Lower leg skin (tissue), 4 donors: ENCODE data around the gene PRPF19. TPM values are rescaled to one million over a fixed set of nuclear protein-coding genes. Genes with fewer than 3 reads are reported as not detected.

ENCODE experiments used
- DNase-seq, 2 donors: peaks; one replicate each; pipeline ENCODE4 v3.0.0-alpha.2; 2019; ENCODE audit warnings: low spot score in 2 of 2
- H3K4me3 ChIP-seq: fragments of 200-600 bp; sonication (generic); 2 replicates; pipeline ENCODE4 v1.5.1; 2017; ENCODE audit warnings: mild to moderate bottlenecking, low read depth; ENCODE audit not compliant: poor library complexity, severe bottlenecking
- POLR2A ChIP-seq, 2 donors: fragments of 450-650 bp; IDR thresholded peaks; one replicate each; pipeline ENCODE4 v1.6.1; 2016 to 2017; ENCODE audit warnings: antibody characterized with exemption in 2 of 2, mild to moderate bottlenecking in 1 of 2, moderate library complexity in 1 of 2
- WGBS, 2 donors: methylation state at CpG; one replicate each; pipeline ENCODE4 v1.1.5; 2018; 5-methylcytosine and 5-hydroxymethylcytosine counted together
- intact Hi-C: fragments of 100-400 bp; cut with DNase I; formaldehyde crosslinking; loops from one replicate; pipeline ENCODE4 v1.15.0; 2023; ENCODE audit warnings: low total_unique reads
- total RNA-seq, 4 donors: library from RNA; depleted of rRNA; stranded (reverse); fragments of >200 nt; gene quantifications; one replicate each; pipeline ENCODE4 v1.1.0, GENCODE V29; 2016
- TF ChIP-seq, protein P1 (sequence below), 3 donors: fragments of 450-650 bp; IDR thresholded peaks; one replicate each; pipeline ENCODE4 v1.5.1; 2016; ENCODE audit warnings: antibody characterized with exemption in 3 of 3, mild to moderate bottlenecking in 3 of 3, moderate library complexity in 2 of 3

The PRPF19 gene
- total RNA-seq, 4 donors from 2014 or later = 75.3 to 119 (median 108) TPM

DNA sequence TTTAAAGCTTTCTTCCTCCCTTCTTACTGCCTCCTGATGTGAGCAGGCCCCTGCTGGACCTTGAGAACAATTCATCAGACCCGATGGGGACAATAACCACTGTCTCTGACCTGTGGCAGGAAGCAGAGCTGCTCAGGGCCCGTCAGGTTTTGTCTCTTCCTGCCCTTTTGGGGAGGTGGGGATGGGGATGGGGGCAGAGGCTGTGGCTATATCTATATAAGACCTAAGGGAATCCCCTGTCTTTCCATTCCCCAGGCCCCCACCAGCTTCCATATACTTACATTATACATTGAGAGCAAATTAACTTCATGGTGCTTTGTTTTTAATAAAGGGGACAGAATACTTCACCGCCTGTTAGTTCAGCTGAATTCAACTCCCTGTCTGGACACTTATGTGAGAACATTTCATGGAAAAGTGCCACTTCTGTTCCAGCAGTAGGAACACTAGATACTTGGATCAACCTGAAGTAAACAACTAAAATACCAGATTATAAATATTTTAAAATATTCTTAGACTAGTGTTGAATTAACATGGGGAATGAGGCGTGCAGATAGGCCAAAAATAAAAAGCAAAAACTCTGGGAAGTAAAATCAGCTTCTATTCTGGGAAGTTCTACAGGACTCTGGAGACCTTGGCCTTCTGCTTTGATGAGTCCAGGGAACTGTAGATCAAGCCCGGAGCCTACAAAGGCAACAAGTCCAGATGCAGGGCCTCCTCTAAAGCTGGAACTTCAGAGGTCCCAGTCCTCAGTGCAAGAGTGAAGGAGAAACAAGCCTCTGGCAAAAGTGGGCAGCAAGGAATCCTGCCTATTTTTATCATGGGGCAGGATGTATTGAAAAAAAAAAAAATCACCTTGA lies 27.9 kb downstream of the PRPF19 start:
- intact Hi-C loops = no loop called here
- no peak overlapping the region for H3K4me3 ChIP-seq
- TF ChIP-seq, protein P1, sequence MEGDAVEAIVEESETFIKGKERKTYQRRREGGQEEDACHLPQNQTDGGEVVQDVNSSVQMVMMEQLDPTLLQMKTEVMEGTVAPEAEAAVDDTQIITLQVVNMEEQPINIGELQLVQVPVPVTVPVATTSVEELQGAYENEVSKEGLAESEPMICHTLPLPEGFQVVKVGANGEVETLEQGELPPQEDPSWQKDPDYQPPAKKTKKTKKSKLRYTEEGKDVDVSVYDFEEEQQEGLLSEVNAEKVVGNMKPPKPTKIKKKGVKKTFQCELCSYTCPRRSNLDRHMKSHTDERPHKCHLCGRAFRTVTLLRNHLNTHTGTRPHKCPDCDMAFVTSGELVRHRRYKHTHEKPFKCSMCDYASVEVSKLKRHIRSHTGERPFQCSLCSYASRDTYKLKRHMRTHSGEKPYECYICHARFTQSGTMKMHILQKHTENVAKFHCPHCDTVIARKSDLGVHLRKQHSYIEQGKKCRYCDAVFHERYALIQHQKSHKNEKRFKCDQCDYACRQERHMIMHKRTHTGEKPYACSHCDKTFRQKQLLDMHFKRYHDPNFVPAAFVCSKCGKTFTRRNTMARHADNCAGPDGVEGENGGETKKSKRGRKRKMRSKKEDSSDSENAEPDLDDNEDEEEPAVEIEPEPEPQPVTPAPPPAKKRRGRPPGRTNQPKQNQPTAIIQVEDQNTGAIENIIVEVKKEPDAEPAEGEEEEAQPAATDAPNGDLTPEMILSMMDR (IDR thresholded peaks at IDR 0.05) = no peak
- TF ChIP-seq POLR2A (IDR thresholded peaks at IDR 0.05) = no peak
- peak in 1 of 2 donors; percentile 26 for DNase-seq
- whole genome bisulfite sequencing, 2 donors = 75 to 76% methylated on average over 5 of the region's 5 CpGs

DNA sequence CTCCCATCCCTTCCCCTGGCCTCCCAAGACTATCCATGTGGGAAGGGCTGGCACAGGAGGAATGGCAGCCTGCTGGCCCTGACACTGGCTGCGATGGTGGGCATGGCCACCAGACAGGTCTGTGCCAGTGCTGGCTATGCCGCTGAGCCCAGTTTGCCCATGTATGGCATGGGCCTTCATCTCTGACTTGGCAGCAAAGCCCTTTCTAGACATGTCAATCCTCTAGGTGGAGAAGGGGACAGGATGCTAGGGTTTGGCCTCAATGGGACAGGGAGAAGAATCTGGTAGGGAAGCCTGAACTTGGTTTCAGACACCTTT lies 30.3 kb downstream of the PRPF19 start:
- WGBS, 2 donors = 94 to 100% methylated on average over 2 of the region's 2 CpGs
- intact Hi-C loops = no loop called here
- DNase-seq = no peak
- no peak overlapping the region for H3K4me3 ChIP-seq
- TF ChIP-seq, protein P1 (IDR thresholded peaks at IDR 0.05) = no peak
- no peak for TF ChIP-seq POLR2A (IDR thresholded peaks at IDR 0.05)

DNA sequence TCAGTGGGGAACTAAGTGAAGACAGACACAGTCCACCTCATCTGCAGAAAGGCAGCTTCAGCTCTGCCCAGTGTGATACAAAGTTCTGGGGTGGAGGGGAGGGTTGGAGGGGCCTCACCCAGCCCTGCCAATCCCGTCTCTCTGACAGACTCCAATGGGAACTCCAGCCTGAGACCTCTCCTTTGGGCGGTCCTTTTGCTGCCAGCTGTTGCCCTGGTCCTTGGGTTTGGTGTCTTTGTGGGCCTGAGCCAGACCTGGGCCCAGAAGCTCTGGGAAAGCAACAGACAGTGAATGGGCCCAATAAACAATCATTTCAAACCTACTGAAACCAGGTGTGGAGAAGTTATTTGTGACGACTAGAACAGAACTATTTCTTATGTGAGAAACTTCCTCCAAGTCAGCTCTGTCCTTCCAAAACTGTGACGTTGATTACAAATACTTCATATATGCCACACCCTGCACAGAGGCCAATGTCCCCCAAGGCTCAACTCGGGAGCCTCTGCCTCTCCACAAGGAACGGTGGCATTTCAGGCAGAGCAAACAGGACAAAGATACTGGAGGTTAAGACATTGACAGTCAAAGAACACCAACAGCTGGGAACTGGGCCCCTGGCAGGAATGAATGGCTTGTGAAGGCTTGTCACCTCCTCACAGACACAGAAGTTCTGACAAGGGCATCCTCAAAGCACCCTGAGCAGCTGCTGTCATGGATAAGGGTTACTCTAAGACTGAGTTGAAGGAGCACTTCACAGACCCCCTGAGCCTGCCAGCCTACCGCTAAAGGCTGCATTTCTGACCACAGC lies 30.8 kb downstream of the PRPF19 start:
- WGBS, 2 donors = 70 to 77% methylated on average over 7 of the region's 7 CpGs
- DNase-seq = peak in 1 of 2 donors; percentile 64
- H3K4me3 ChIP-seq = no peak overlapping the region
- intact Hi-C loops = no loop called here
- TF ChIP-seq, protein P1 (IDR thresholded peaks at IDR 0.05) = no peak

DNA sequence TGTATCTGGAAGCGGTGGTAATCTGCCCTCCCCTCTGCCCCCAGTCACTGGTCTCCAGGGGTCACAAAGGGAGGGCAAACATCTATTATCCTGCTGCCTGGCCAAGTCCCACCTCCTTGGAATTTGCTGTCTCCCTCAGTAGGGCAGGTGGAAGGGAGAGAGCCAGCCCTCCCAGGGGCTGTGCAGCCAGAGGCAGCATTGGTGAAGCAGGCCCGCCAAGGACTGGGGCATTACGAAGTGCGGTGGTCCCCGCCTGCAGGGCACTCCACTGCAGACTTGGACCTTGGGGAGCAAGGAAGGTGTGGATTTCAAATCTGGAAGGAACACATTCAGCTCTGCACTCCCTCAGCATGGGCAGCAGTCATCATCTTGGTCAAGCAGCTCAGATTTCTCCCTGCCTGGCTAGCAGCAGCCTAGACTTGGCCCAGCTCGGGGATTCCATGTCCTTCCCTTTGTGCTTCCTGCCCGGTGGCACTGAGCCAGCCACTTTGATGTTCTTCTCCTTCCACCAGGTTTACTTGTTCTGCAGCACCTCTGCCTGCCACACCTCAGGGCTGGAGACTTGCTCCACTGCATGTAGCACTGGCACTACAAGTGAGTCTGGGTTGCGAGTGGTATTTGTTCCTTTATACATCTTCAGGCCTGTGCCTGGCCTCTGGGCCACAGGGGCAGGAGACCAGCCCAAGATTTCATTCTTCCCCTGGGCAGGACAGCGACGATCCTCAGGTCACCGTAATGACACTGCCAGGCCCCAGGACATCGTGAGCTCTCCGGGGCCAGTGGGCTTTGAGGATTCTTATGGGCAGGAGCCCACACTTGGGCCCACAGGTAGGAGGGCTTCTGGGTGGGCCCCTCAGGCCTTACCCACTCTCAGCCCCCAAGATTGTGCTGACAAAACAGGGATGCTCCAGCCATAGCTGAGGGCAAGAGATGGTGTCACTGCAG lies 31.7 kb downstream of the PRPF19 start:
- WGBS, 2 donors = 87 to 93% methylated on average over 12 to 13 of the region's 13 CpGs
- H3K4me3 ChIP-seq = no peak overlapping the region
- no peak for TF ChIP-seq POLR2A (IDR thresholded peaks at IDR 0.05)
- TF ChIP-seq, protein P1 (IDR thresholded peaks at IDR 0.05) = no peak
- intact Hi-C loops = no loop called here
- peak in 1 of 2 donors; percentile 74 for DNase-seq

DNA sequence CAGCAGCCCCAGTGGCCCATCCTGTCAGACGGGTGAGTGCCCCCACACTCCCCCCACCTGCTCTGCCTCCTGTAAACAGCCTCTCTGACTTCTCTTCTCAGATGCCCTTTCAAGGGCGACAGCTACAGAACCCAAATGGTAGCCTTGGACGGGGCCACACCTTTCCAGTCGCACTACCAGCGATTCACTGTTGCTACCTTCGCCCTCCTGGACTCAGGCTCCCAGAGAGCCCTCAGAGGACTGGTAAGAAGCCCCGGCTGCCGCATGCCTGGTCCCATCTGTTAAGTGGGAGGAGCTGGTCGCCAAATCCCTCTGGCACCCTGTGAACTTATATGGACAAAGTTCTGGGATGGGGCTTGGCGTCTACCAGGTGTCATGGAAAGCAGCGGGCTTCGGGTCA lies 32.9 kb downstream of the PRPF19 start:
- intact Hi-C loops = no loop called here
- no peak for DNase-seq
- no peak overlapping the region for H3K4me3 ChIP-seq
- TF ChIP-seq, protein P1 (IDR thresholded peaks at IDR 0.05) = no peak
- TF ChIP-seq POLR2A (IDR thresholded peaks at IDR 0.05) = no peak
- WGBS, 2 donors = 85% methylated on average over 12 of the region's 12 CpGs
